DMS153 treated with DMSO at 0.1 percent for 48 hours (cell line): ENCODE results near the gene TIAL1.
"Not testable (repeated sequence)": the region's sequence is repeated elsewhere in the genome, so short reads cannot be mapped to it uniquely, and the experiment has no call there.

Source experiments
- DNase-seq: peaks from one replicate; lab custom pipeline; 2025; ENCODE audit not compliant: unreplicated experiment; lab: John Stamatoyannopoulos, UW

TIAL1 gene

GRCh38 chr10:119550827-119551226 lies 45.9 kb downstream of the TIAL1 start:
- no peak for DNase-seq

GRCh38 chr10:119549247-119549999 lies 47.3 kb downstream of the TIAL1 start:
- no peak for DNase-seq

- no peak for DNase-seq
Measured at GRCh38 chr10:119546009-119546408, 50.8 kb downstream of the TIAL1 start.

GRCh38 chr10:119545310-119545709 lies 51.5 kb downstream of the TIAL1 start:
- DNase-seq, result no peak

GRCh38 chr10:119543814-119544642 lies 52.7 kb downstream of the TIAL1 start:
- DNase-seq, result no peak

- peak; percentile 9 for DNase-seq
Measured at GRCh38 chr10:119542988-119543813, 53.6 kb downstream of the TIAL1 start.

GRCh38 chr10:119542357-119542987 lies 54.3 kb downstream of the TIAL1 start, which contains the start of gene RGS10:
RGS10 (minus strand) TSS chr10:119542719; CDS start chr10:119542638, 81 bp downstream.
- no peak for DNase-seq

- no peak for DNase-seq
Measured at GRCh38 chr10:119541459-119542356, 55.1 kb downstream of the TIAL1 start.

- no peak for DNase-seq
Measured at GRCh38 chr10:119541046-119541445, 55.7 kb downstream of the TIAL1 start.

GRCh38 chr10:119540038-119540437 lies 56.7 kb downstream of the TIAL1 start:
- DNase-seq, result no peak

GRCh38 chr10:119539359-119539825 lies 57.4 kb downstream of the TIAL1 start:
- DNase-seq, result no peak

- no peak for DNase-seq
Measured at GRCh38 chr10:119538632-119539358, 58.0 kb downstream of the TIAL1 start.

- DNase-seq, result no peak
Measured at GRCh38 chr10:119537953-119538630, 58.7 kb downstream of the TIAL1 start.

GRCh38 chr10:119536508-119537025 lies 60.2 kb downstream of the TIAL1 start:
- no peak for DNase-seq

- DNase-seq, result no peak
Measured at GRCh38 chr10:119535837-119536507, 60.8 kb downstream of the TIAL1 start.

- DNase-seq, result no peak
Measured at GRCh38 chr10:119535305-119535704, 61.5 kb downstream of the TIAL1 start.

- DNase-seq, result no peak
Measured at GRCh38 chr10:119533473-119533872, 63.3 kb downstream of the TIAL1 start.

- DNase-seq, result not testable (repeated sequence)
Measured at GRCh38 chr10:119532791-119533190, 64.0 kb downstream of the TIAL1 start.
